NT2/D1 (cell line): ENCODE results near the gene CA14.
"Not testable (repeated sequence)": the region's sequence is repeated elsewhere in the genome, so short reads cannot be mapped to it uniquely, and the experiment has no call there.

Experiments used
- SUZ12 ChIP-seq: IDR thresholded peaks from 2 replicates; pipeline ENCODE4 v1.6.1; 2011; ENCODE audit not compliant: insufficient read length, insufficient read depth; ENCODE audit errors: extremely low read depth
- YY1 ChIP-seq: IDR thresholded peaks from 2 replicates; pipeline ENCODE4 v1.6.1; 2011; ENCODE audit not compliant: insufficient read length, insufficient read depth
- ZNF274 ChIP-seq: IDR thresholded peaks from 2 replicates; pipeline ENCODE4 v1.6.1; 2011; ENCODE audit warnings: mild to moderate bottlenecking, low read depth, low read length

DNA sequence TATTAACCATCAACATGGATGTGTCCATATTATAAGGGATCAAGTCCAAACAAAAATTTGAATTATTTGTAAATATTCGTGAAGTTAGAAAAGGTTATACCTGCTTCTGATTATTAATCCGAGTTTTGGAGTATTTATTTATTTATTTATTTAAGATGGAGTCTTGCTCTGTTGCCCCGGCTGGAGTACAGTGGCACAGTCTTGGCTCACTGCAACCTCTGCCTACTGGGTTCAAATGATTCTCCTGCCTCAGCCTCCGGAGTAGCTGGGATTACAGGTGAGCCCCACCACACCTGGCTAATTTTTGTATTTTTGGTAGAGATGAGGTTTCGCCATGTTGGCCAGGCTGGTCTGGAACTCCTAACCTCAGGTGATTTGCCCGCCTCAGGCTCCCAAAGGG, 41.7 kb upstream of the CA14 start:
- not testable (repeated sequence) for TF ChIP-seq YY1, ZNF274, SUZ12
